ENCODE data around the gene ABI3BP. TPM values are rescaled to one million over a fixed set of nuclear protein-coding genes. Genes with fewer than 3 reads are reported as not detected.

The ABI3BP gene
- total RNA-seq, 6 experiments from 2014 or later = 1.5 to 4.9 (median 3.0) TPM

DNA sequence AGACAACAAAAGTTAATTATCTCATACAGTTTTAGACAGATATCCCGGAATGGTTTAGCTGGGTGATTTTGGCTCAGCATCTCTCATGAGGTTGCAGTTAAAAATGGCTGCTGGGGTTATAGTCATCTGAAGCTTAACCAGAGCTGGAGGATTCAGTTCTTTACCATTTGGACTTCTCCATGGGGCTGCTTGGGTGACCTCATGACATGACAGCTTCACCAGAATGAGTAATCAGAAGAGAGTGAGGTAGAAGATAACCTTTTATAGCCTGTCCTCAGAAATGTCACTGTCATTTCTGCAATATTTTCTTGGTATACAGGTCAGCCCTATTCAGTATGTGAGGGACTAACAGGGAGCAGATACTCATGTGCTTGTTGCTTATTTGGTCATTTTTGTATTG is 253.0 kb downstream of the ABI3BP start:
- Histone ChIP-seq H3K27me3 (no peaks in the 10 kb centered on the region), H3K9me3 (no peaks in the 10 kb centered on the region), H3K27ac (no peak overlapping the region), H3K4me3 (no peak overlapping the region), H3K4me1 (no peaks in the 10 kb centered on the region), H3K36me3 (peaks cover 0 to 60% (median 36%) of the 10 kb centered on the region in 4 donors)
- intact Hi-C loops (cut with DNase I) = no loop called here
- DNase-seq = no peak
- ATAC-seq = peak in 1 of 4 donors; percentile 39
- TF ChIP-seq, protein P1, sequence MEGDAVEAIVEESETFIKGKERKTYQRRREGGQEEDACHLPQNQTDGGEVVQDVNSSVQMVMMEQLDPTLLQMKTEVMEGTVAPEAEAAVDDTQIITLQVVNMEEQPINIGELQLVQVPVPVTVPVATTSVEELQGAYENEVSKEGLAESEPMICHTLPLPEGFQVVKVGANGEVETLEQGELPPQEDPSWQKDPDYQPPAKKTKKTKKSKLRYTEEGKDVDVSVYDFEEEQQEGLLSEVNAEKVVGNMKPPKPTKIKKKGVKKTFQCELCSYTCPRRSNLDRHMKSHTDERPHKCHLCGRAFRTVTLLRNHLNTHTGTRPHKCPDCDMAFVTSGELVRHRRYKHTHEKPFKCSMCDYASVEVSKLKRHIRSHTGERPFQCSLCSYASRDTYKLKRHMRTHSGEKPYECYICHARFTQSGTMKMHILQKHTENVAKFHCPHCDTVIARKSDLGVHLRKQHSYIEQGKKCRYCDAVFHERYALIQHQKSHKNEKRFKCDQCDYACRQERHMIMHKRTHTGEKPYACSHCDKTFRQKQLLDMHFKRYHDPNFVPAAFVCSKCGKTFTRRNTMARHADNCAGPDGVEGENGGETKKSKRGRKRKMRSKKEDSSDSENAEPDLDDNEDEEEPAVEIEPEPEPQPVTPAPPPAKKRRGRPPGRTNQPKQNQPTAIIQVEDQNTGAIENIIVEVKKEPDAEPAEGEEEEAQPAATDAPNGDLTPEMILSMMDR (IDR thresholded peaks at IDR 0.05) = no peak
- no peak for TF ChIP-seq POLR2A (IDR thresholded peaks at IDR 0.05)
- 82% methylated on average over 1 of the region's 1 CpG for WGBS (ENCODE audit: insufficient coverage, low coverage, low lambda C conversion rate, missing lambda C conversion rate)

DNA sequence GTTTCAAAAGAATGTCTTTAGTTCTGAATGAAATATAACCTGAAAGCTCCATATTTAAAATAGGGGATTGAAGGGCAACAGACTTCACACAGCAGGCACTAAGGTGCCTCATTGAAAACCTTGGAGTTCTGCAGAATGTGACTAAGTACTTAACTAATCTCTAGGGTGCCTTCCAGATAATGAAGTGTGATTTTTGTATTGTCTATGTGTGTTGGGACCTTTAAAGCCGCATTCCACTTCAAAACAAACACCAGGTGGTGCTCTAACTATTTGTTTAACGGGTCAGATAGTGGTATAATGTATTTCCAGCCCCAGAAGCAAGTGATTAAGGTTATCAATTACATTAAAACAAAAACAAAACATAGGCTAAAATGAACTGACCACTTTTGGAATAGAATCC is 255.9 kb downstream of the ABI3BP start:
- no peak for TF ChIP-seq POLR2A (IDR thresholded peaks at IDR 0.05)
- TF ChIP-seq, protein P1 (IDR thresholded peaks at IDR 0.05) = peak; percentile 45 to 59 (median 54)
- Histone ChIP-seq H3K4me3 (no peak overlapping the region), H3K4me1 (no peaks in the 10 kb centered on the region), H3K27me3 (no peaks in the 10 kb centered on the region), H3K36me3 (peaks cover 0 to 69% (median 37%) of the 10 kb centered on the region in 4 donors), H3K9me3 (no peaks in the 10 kb centered on the region), H3K27ac (no peak overlapping the region)
- 24% methylated on average over 2 of the region's 2 CpGs for WGBS (ENCODE audit: insufficient coverage, low coverage, low lambda C conversion rate, missing lambda C conversion rate)
- no peak for DNase-seq
- intact Hi-C loops (cut with DNase I) = no loop called here
- ATAC-seq = peak; percentile 70 to 84 (median 76)

DNA sequence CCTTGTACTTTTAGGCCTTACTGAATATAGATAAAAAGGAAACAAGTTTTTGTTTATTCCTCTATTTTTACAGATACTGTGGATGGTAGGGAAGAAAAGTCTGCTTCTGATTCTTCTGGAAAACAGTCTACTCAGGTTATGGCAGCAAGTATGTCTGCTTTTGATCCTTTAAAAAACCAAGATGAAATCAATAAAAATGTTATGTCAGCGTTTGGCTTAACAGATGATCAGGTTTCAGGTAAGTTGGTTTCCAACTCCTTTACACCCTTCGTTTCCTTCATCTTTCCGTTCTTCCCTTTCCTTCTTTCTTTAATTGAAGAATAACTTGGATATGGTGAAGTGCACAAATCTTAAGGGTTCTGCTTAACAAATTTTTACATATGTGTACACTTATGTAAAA is 260.8 kb downstream of the ABI3BP start:
- intact Hi-C loops (cut with DNase I) = no loop called here
- H3K27ac ChIP-seq = no peak overlapping the region
- TF ChIP-seq, protein P1 (IDR thresholded peaks at IDR 0.05) = no peak
- TF ChIP-seq POLR2A (IDR thresholded peaks at IDR 0.05) = no peak
- DNase-seq (no peak), ATAC-seq (no peak)
- peaks cover 0 to 56% (median 28%) of the 10 kb centered on the region in 4 donors for H3K36me3 ChIP-seq
- H3K27me3 ChIP-seq = no peaks in the 10 kb centered on the region
- no peak overlapping the region for H3K4me3 ChIP-seq
- 77% methylated on average over 3 of the region's 3 CpGs for WGBS (ENCODE audit: insufficient coverage, low coverage, low lambda C conversion rate, missing lambda C conversion rate)
- no peaks in the 10 kb centered on the region for H3K9me3 ChIP-seq
- H3K4me1 ChIP-seq = peaks cover 0 to 8% (median 0%) of the 10 kb centered on the region in 4 donors

DNA sequence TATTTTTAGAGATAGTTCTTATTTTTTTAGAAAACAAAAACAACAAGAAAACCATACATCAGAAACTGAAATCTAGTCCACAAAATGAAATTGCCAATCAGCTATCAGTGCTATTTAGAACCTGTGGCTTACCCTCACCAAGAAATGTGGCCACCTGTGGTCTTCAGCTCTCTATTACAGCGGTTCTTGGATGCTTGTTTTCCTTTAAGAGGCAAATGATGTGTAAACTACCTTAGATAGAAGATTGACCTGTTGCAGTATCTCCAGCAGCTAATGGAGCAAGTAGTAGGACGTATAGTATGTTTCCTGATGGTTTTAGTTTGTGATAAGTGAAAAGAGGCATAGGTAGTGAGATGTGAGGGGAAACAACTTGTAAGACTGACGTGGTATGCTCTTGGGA is 262.7 kb downstream of the ABI3BP start:
- WGBS (ENCODE audit: insufficient coverage, low coverage, low lambda C conversion rate, missing lambda C conversion rate) = 68% methylated on average over 3 of the region's 3 CpGs
- Histone ChIP-seq H3K36me3 (peaks cover 0 to 44% (median 18%) of the 10 kb centered on the region in 4 donors), H3K27ac (no peak overlapping the region), H3K27me3 (no peaks in the 10 kb centered on the region), H3K9me3 (no peaks in the 10 kb centered on the region), H3K4me3 (no peak overlapping the region), H3K4me1 (peaks cover 0 to 22% (median 4%) of the 10 kb centered on the region in 4 donors)
- ATAC-seq (no peak), DNase-seq (no peak)
- no peak for TF ChIP-seq POLR2A (IDR thresholded peaks at IDR 0.05)
- intact Hi-C loops (cut with DNase I) = no loop called here

DNA sequence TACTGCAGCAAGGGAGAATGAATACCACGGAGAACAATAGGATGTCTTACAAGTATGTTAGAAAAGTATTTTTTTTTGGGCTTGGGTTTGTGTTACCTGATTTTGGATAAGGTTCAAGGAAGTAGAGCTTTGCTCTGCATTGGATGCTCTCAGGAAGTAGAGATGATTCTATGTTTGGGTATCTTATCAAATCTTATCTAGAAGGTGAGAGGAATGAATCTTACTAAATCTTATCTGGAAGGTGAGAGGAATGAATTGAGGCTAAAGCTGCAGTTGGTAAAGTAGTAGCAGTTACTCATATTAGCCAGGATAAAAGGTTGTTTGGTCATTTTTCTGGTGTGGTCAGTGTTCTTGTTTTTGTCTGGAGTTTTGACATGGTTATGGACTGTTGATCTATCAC is 266.5 kb downstream of the ABI3BP start:
- no peaks in the 10 kb centered on the region for H3K9me3 ChIP-seq
- no peak overlapping the region for H3K27ac ChIP-seq
- intact Hi-C loops (cut with DNase I) = no loop called here
- H3K36me3 ChIP-seq = peaks cover 0 to 39% (median 12%) of the 10 kb centered on the region in 4 donors
- ATAC-seq = no peak
- H3K4me1 ChIP-seq = peaks cover 0 to 27% (median 5%) of the 10 kb centered on the region in 4 donors
- no peak for DNase-seq
- TF ChIP-seq POLR2A (IDR thresholded peaks at IDR 0.05) = no peak
- TF ChIP-seq, protein P1 (IDR thresholded peaks at IDR 0.05) = no peak
- no peaks in the 10 kb centered on the region for H3K27me3 ChIP-seq
- 100% methylated on average over 1 of the region's 1 CpG for WGBS (ENCODE audit: insufficient coverage, low coverage, low lambda C conversion rate, missing lambda C conversion rate)
- H3K4me3 ChIP-seq = no peak overlapping the region
